NCI-H1105 treated with DMSO at 0.1 percent for 48 hours (cell line): ENCODE measurements around the gene HELZ.
"Not testable (repeated sequence)": the region's sequence is repeated elsewhere in the genome, so short reads cannot be mapped to it uniquely, and the experiment has no call there.

ENCODE experiments used
- DNase-seq: peaks from one replicate; lab custom pipeline; 2025; lab: John Stamatoyannopoulos, UW

The HELZ gene

DNA sequence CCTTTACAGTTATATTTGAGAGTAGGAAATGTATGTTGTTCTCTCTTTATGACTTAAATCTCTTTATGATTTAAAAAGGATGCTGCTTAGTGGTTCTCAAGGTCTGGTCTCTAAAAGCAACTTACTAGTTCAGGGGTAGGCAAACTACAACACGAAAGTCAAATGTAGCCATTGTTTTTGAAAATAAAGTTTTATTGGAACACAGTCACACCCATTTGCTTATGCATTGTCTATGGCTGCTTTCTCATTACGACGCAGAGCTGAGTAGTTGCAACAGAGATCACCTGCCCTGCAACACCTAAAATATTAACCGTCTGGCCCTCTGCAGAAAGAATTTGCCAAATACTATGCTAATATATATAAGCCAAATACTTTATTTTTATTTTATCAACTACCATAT, 58.2 kb downstream of the HELZ start:
- DNase-seq, result no peak

DNA sequence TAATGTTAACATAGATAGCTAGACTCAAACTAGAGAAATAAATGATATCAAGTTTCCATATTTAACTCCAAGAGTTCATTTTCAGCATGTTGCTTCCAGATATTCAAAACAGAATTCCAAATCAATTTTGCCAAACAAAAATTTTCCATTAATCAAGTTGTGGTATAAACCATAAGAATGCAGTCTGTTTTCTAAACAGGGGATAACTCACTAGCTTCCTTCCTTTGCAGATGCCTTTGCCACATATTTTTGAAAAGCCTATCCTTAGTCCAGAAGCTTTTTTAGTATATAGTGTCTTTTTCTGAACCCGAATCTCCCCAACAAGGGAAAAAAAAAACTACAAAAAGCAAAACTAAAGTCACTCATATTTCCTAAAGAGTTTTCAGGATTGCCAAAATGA, 61.5 kb downstream of the HELZ start:
- no peak for DNase-seq

GRCh38 chr17:67181825-67182224, 63.2 kb downstream of the HELZ start:
- DNase-seq, result no peak

DNA sequence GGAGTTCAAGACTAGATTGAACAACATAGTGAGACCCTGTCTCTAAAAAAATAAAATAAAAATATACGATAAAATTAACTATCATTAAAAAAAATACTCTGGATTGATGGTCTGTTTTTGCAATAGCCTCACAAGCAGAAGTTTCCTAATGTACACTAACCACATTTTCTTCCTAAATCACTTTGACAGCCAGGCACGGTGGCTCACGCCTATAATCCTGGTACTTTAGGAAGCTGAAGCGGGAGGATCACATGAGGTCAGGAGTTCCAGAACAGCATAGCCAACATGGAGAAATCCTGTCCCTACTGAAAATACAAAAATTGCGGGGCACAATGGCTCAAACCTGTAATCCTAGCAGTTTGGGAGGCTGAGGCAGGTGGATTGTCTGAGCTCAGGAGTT, 64.7 kb downstream of the HELZ start:
- no peak for DNase-seq

- DNase-seq, result no peak
These were observed 66.4 kb downstream of the HELZ start for GRCh38 chr17:67178555-67178954.

DNA sequence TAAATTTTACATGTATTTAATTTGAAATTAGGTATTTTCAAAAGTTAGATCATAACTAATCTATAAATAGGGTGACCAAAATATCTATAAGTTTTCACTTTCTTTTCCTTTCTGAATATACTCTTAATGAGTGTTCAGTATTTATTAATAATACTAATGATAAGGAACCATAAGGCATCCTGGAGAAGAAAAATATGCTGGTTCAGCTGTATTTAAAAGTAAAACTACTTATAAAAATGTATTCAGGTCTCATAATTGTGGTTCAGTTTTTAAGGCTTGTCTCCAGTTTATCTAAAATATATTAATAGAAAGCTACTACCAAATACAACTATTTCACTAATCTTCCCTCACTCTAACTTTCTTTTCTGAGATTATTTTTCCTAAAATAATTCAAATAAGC, 67.3 kb downstream of the HELZ start:
- DNase-seq, result no peak

DNA sequence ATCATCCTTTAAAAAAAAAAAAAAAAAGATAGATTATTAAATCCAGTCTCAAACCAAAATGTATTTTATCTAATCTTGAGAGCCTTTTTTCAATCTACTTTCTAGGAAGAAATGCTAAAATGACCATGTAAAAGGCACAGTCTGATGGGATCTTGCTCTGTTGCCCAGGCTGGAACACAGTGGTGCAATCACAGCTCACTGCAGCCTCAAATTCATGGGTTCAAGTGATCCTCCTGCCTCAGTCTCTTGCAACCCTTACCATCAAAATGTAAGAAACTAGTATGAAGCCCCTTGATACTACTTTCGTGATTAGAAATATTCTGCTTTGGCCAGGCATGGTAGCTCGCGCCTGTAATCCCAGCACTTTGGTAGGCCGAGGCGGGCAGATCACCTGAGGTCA, 70.8 kb downstream of the HELZ start:
- no peak for DNase-seq

- DNase-seq, result no peak
These were observed 73.4 kb downstream of the HELZ start for GRCh38 chr17:67171560-67171959.

DNA sequence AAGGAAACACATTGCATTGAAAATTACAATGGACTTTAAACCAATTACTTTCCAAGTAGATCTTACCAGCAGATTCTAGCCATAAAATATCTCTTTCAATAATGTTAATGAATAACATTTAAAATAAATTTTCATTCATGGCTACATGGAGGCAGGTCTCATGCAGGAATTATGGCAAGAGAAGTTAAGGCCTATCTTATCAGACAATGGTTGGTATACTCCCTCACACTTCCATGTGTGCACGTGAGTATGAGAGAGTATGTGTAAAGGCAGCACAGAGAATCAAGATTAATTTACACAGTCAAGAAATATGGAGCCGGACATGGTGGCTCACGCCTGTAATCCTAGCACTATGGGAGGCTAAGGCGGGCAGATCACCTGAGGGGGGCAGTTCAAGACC, 76.5 kb downstream of the HELZ start:
- DNase-seq, result no peak

GRCh38 chr17:67165201-67165600, 79.8 kb downstream of the HELZ start:
- no peak for DNase-seq

DNA sequence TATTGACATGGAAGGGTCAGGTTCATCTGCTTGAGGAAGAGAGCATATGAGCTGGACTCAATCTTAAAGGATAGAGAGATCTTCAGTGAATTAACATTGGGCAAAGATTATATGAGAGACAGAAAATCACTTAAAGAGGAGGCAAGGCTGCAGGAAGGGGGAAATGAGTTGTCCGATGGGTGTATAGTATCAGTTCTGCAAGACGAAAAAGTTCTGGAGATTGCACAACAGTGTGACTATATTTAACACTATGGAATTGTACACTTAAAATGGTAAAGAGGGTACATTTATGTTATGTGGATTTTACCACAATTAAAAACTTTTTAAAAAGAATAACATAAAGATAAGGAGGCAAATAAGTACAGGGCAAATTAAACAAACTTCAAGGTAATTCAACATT, 80.7 kb downstream of the HELZ start:
- DNase-seq, result no peak

GRCh38 chr17:67162771-67163170, 82.2 kb downstream of the HELZ start:
- DNase-seq, result no peak

GRCh38 chr17:67161573-67161972, 83.4 kb downstream of the HELZ start:
- DNase-seq, result no peak

DNA sequence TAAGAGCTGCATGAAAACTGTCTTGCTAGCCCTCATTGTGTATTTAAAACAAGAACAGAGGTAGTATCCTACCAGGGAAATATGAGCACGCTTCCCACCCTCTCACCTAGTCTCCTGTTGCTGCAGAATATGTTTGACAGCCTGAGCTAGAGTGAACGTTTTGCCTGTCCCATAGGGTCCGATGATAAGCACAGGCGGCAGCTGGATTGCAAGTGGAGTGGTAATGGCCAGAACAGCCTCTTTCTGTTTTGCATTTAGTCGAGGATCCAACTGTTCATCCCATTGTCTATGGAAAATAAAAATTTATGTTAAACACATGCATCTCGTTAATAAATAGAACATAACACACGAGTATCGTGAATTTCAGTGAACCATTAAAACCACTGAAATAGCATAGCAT, 84.2 kb downstream of the HELZ start:
- no peak for DNase-seq

- DNase-seq, result peak; percentile 20
These were observed 87.0 kb downstream of the HELZ start for GRCh38 chr17:67157732-67158639.

GRCh38 chr17:67156269-67157199, 88.5 kb downstream of the HELZ start:
- no peak for DNase-seq

DNA sequence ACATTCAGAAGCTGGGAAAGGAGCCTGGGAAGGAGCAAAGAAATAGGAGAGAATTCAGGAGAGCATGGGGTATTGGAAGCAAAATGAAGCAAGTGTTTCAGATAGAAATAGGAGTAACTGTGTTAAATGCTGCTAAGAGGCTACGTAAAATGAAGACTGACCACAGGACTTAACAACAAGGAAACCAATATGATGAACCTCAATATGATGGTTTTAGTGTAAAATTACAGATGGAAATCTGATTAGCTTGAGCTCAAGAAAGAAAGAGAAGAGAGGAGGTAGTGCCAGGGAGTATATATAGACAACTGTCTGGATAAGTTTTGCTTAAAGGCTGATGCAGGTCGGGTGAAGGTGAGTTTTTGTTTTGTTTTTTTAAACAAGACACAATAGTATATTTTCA, 92.2 kb downstream of the HELZ start:
- no peak for DNase-seq

DNA sequence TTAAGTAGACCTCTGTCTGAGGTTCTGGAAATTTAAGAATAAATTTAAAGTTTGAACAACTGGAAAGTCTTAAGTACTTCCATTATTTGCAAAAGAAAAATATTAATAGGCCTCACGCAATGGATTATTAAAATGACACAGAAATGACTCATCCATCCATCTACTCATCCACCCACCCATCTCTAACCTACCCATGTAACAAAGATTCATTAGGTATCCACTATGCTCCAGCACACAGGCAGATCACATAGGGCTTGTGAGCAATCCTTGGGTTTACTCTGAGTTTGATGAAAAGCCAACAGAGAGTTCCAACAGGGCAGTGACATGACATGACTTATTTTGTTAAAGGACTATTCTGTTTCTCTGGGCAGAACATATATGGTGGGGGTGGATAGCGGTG, 93.3 kb downstream of the HELZ start:
- no peak for DNase-seq

DNA sequence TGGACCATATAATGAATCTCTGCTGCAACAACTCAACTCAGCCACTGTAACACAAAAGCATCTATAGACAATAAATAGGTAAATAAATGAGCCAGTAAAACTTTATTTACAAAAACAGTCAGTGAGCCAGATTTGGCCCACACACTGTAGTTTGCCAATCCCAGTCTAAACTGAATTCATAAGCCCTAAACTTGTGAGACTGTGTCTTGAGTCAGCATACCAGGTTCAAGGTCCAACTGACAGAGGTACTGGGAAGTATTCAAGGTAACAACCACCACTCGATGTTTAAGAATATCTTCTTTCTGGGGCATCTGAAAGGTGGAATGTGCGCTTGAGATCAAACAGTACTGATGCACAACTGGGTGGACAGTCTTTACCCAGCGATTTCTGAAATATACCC, 94.2 kb downstream of the HELZ start:
- no peak for DNase-seq

- no peak for DNase-seq
These were observed 96.6 kb downstream of the HELZ start for GRCh38 chr17:67148352-67148751.

DNA sequence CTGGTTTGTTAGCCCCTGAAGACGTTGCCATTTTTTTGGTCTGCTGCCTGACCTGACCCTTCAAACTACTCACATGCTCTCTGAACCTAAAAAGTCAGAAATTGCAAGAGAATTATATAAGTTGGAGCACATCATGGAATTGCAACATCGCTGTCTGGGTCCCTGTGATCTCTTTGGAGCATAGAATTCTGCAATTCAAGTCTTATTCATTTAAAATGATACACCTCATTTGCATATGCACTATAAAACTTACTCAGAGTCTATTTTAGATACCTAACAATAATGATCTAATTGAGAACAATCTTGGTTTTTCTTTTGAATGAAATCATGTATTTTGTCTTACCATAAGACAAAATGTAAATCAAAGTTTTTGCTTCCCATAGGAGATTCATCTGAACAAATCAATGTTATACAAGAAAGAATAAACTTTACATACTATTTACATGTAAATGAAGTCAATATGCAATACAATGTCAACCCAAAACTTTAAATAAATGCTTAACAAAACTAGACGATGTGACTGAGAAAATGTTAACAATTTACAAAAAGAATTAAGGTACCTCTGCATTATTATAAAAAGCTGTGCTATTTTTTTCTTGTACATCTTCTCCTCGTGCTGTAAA, 99.7 kb downstream of the HELZ start:
- DNase-seq, result no peak

DNA sequence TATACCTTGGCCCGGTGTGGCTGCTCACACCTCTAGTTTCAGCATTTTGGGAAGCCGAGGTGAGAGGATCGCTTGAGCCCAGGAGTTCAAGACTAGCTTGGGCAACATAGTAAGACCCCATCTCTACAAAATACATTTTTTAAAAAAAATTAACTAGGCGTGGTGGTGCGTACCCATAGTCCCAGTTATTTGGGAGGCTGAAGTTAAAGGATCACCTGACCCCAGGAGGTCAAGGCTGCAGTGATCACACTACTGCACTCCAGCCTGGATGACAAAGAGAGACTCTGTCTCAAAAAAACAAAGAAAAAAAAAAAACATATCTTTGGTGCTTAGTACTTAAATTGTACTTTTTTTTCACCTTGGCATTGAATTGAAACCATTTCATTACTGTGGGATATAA, 101.7 kb downstream of the HELZ start:
- no peak for DNase-seq

- not testable (repeated sequence) for DNase-seq
These were observed 103.0 kb downstream of the HELZ start for GRCh38 chr17:67142030-67142429.
